ENCODE measurements around the gene DMRT2.

DMRT2 gene

GRCh38 chr9:1052365-1053281 lies 2.5 kb downstream of the DMRT2 start:
- Histone ChIP-seq H3K4me1 (peaks cover 3% of the 10 kb centered on the region), H3K4me3 (no peak overlapping the region), H3K9me3 (no peaks in the 10 kb centered on the region), H3K36me3 (replicated peaks) (no peaks in the 10 kb centered on the region), H3K27me3 (ENCODE audit: low read depth) (no peaks in the 10 kb centered on the region)
- in situ Hi-C loops (cut with MboI; ENCODE audit: low sequenced_read_pairs) = no loop called here
- DNase-seq (ENCODE audit: low spot score in 2 of 2) = no peak

DNA sequence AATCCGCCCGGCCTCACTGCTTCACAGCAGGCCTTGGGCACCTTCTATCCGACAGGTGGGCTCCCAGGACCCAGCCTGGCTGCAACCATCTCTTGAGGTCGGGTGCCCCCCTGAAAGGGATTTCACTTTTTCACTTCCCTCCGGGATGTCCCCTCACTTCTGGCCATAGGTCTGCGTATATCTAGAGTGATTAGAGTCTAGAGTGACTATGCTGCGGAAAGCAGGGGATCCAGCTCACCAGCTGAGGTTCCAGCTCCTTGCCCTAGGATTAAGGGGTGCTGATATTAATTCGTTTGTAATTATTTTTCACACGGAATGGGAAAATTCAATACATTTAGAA lies 3.1 kb downstream of the DMRT2 start:
- Histone ChIP-seq H3K4me1 (peaks cover 3% of the 10 kb centered on the region), H3K36me3 (replicated peaks) (no peaks in the 10 kb centered on the region), H3K9me3 (no peaks in the 10 kb centered on the region), H3K4me3 (no peak overlapping the region), H3K27me3 (ENCODE audit: low read depth) (no peaks in the 10 kb centered on the region)
- no peak for DNase-seq (ENCODE audit: low spot score in 2 of 2)
- in situ Hi-C loops (cut with MboI; ENCODE audit: low sequenced_read_pairs) = no loop called here

GRCh38 chr9:1053986-1054425 lies 3.8 kb downstream of the DMRT2 start:
- H3K9me3 ChIP-seq = no peaks in the 10 kb centered on the region
- H3K4me3 ChIP-seq = no peak overlapping the region
- no peaks in the 10 kb centered on the region for H3K36me3 ChIP-seq (replicated peaks)
- DNase-seq (ENCODE audit: low spot score in 2 of 2) = no peak
- in situ Hi-C loops (cut with MboI; ENCODE audit: low sequenced_read_pairs) = no loop called here
- H3K4me1 ChIP-seq = peaks cover 3% of the 10 kb centered on the region
- H3K27me3 ChIP-seq (ENCODE audit: low read depth) = no peaks in the 10 kb centered on the region

GRCh38 chr9:1055166-1055565 lies 5.0 kb downstream of the DMRT2 start:
- H3K4me3 ChIP-seq = no peak overlapping the region
- in situ Hi-C loops (cut with MboI; ENCODE audit: low sequenced_read_pairs) = no loop called here
- no peaks in the 10 kb centered on the region for H3K36me3 ChIP-seq (replicated peaks)
- no peaks in the 10 kb centered on the region for H3K9me3 ChIP-seq
- peaks cover 3% of the 10 kb centered on the region for H3K4me1 ChIP-seq
- DNase-seq (ENCODE audit: low spot score in 2 of 2) = no peak
- H3K27me3 ChIP-seq (ENCODE audit: low read depth) = no peaks in the 10 kb centered on the region

- peaks cover 3% of the 10 kb centered on the region for H3K4me1 ChIP-seq
- DNase-seq (ENCODE audit: low spot score in 2 of 2) = no peak
- in situ Hi-C loops (cut with MboI; ENCODE audit: low sequenced_read_pairs) = no loop called here
These were observed 7.8 kb downstream of the DMRT2 start for GRCh38 chr9:1057910-1058309.

DNA sequence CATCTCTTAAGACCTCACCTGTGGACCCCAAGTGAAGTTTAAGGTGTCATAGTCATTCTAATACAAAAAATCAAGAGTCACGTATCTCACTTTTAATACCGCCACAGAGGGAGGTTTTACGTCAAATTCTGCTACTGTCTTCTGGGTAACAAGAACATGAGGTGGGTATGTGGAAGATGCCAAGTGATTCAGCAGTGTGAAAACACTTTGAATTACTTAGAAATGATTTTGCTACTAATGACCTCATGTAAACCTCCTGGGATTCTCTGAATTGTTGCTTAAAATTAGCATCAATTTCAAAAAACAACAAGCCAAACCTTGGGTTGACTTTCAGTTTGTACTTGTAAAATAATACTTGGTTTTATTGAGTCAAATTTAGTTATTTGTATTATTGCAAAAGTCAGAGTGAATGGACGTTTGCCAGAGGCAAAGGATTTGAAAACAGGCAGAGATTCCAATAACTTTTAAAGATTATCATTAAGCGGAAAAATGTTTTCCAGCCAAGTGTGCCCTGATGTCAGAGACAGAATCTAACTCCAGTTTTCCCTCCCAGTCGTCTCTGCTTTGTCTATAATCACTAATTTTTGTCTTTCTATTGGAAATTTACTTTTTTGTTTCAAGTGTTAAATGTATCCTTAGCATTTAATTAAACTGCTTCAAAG lies 8.8 kb downstream of the DMRT2 start:
- no peaks in the 10 kb centered on the region for H3K27me3 ChIP-seq (ENCODE audit: low read depth)
- in situ Hi-C loops (cut with MboI; ENCODE audit: low sequenced_read_pairs) = no loop called here
- no peaks in the 10 kb centered on the region for H3K36me3 ChIP-seq (replicated peaks)
- no peak for DNase-seq (ENCODE audit: low spot score in 2 of 2)
- H3K4me1 ChIP-seq = peaks cover 3% of the 10 kb centered on the region
- H3K9me3 ChIP-seq = no peaks in the 10 kb centered on the region
- H3K4me3 ChIP-seq = no peak overlapping the region

More at GRCh38 chr9:1057910-1058309, 7.8 kb downstream of the DMRT2 start:
- no peaks in the 10 kb centered on the region for H3K27me3 ChIP-seq (ENCODE audit: low read depth)
- no peak overlapping the region for H3K4me3 ChIP-seq
- no peaks in the 10 kb centered on the region for H3K9me3 ChIP-seq
- no peaks in the 10 kb centered on the region for H3K36me3 ChIP-seq (replicated peaks)

GRCh38 chr9:1065130-1065529 lies 15.0 kb downstream of the DMRT2 start:
- Histone ChIP-seq H3K36me3 (replicated peaks) (no peaks in the 10 kb centered on the region), H3K9me3 (no peaks in the 10 kb centered on the region), H3K27me3 (ENCODE audit: low read depth) (no peaks in the 10 kb centered on the region), H3K4me3 (no peak overlapping the region), H3K4me1 (no peaks in the 10 kb centered on the region)
- no peak for DNase-seq (ENCODE audit: low spot score in 2 of 2)
- in situ Hi-C loops (cut with MboI; ENCODE audit: low sequenced_read_pairs) = no loop called here

DNA sequence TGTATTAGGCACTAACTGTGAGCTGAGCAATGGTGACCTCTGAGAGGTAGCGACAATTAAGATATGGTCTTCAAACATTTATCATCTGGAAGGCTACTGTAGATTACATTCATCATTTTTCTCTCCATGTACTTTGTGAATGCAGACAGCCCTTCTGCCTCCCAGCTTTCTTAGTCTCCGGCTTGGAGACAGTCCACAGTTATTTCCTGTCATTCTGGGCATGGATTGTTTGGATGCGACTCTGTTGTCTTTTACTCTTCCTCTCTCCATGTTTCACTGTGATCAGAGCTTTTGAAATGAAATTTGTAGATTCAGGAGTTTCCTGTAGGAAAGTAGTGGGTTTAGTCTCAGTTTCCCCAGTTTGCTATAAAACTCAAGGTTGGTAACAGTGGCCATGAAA lies 20.5 kb downstream of the DMRT2 start:
- no peaks in the 10 kb centered on the region for H3K27me3 ChIP-seq (ENCODE audit: low read depth)

GRCh38 chr9:1071730-1072129 lies 21.6 kb downstream of the DMRT2 start:
- no peaks in the 10 kb centered on the region for H3K4me1 ChIP-seq
- no peaks in the 10 kb centered on the region for H3K9me3 ChIP-seq
- no peaks in the 10 kb centered on the region for H3K27me3 ChIP-seq (ENCODE audit: low read depth)
- in situ Hi-C loops (cut with MboI; ENCODE audit: low sequenced_read_pairs) = no loop called here
- no peak overlapping the region for H3K4me3 ChIP-seq
- DNase-seq (ENCODE audit: low spot score in 2 of 2) = no peak
- H3K36me3 ChIP-seq (replicated peaks) = no peaks in the 10 kb centered on the region

More for the DNA sequence above, 20.5 kb downstream of the DMRT2 start:
- DNase-seq (ENCODE audit: low spot score in 2 of 2) = no peak
- Histone ChIP-seq H3K4me1 (no peaks in the 10 kb centered on the region), H3K4me3 (no peak overlapping the region), H3K9me3 (no peaks in the 10 kb centered on the region), H3K36me3 (replicated peaks) (no peaks in the 10 kb centered on the region)
- in situ Hi-C loops (cut with MboI; ENCODE audit: low sequenced_read_pairs) = no loop called here

- H3K4me3 ChIP-seq = no peak overlapping the region
- no peaks in the 10 kb centered on the region for H3K4me1 ChIP-seq
- no peaks in the 10 kb centered on the region for H3K9me3 ChIP-seq
- no peak for DNase-seq (ENCODE audit: low spot score in 2 of 2)
- no peaks in the 10 kb centered on the region for H3K27me3 ChIP-seq (ENCODE audit: low read depth)
- H3K36me3 ChIP-seq (replicated peaks) = no peaks in the 10 kb centered on the region
- in situ Hi-C loops (cut with MboI; ENCODE audit: low sequenced_read_pairs) = no loop called here
These were observed 23.3 kb downstream of the DMRT2 start for GRCh38 chr9:1073497-1073896.

GRCh38 chr9:1077616-1078015 lies 27.5 kb downstream of the DMRT2 start:
- Histone ChIP-seq H3K27me3 (ENCODE audit: low read depth) (no peaks in the 10 kb centered on the region), H3K9me3 (no peaks in the 10 kb centered on the region), H3K4me1 (no peaks in the 10 kb centered on the region), H3K4me3 (no peak overlapping the region), H3K36me3 (replicated peaks) (no peaks in the 10 kb centered on the region)
- DNase-seq (ENCODE audit: low spot score in 2 of 2) = no peak
- in situ Hi-C loops (cut with MboI; ENCODE audit: low sequenced_read_pairs) = no loop called here

- peak; percentile 12 to 55 for DNase-seq (ENCODE audit: low spot score in 2 of 2)
- in situ Hi-C loops (cut with MboI; ENCODE audit: low sequenced_read_pairs) = no loop called here
- no peaks in the 10 kb centered on the region for H3K27me3 ChIP-seq (ENCODE audit: low read depth)
- no peaks in the 10 kb centered on the region for H3K4me1 ChIP-seq
- H3K9me3 ChIP-seq = no peaks in the 10 kb centered on the region
- no peak overlapping the region for H3K4me3 ChIP-seq
- H3K36me3 ChIP-seq (replicated peaks) = no peaks in the 10 kb centered on the region
These were observed 33.3 kb downstream of the DMRT2 start for GRCh38 chr9:1083325-1083913.

GRCh38 chr9:1085086-1085485 lies 34.9 kb downstream of the DMRT2 start:
- no peak for DNase-seq (ENCODE audit: low spot score in 2 of 2)
- Histone ChIP-seq H3K9me3 (no peaks in the 10 kb centered on the region), H3K36me3 (replicated peaks) (no peaks in the 10 kb centered on the region), H3K4me1 (no peaks in the 10 kb centered on the region), H3K4me3 (no peak overlapping the region), H3K27me3 (ENCODE audit: low read depth) (no peaks in the 10 kb centered on the region)
- in situ Hi-C loops (cut with MboI; ENCODE audit: low sequenced_read_pairs) = no loop called here

- Histone ChIP-seq H3K4me3 (no peak overlapping the region), H3K36me3 (replicated peaks) (no peaks in the 10 kb centered on the region), H3K4me1 (no peaks in the 10 kb centered on the region), H3K9me3 (no peaks in the 10 kb centered on the region), H3K27me3 (ENCODE audit: low read depth) (no peaks in the 10 kb centered on the region)
- in situ Hi-C loops (cut with MboI; ENCODE audit: low sequenced_read_pairs) = no loop called here
- DNase-seq (ENCODE audit: low spot score in 2 of 2) = no peak
These were observed 36.4 kb downstream of the DMRT2 start for GRCh38 chr9:1086517-1086916.
